ENCODE data around the gene DENND1B. TPM values are rescaled to one million over a fixed set of nuclear protein-coding genes. Genes with fewer than 3 reads are reported as not detected.

Gene DENND1B
- total RNA-seq, 1 experiment from 2014 or later, result 6.3 TPM

DNA sequence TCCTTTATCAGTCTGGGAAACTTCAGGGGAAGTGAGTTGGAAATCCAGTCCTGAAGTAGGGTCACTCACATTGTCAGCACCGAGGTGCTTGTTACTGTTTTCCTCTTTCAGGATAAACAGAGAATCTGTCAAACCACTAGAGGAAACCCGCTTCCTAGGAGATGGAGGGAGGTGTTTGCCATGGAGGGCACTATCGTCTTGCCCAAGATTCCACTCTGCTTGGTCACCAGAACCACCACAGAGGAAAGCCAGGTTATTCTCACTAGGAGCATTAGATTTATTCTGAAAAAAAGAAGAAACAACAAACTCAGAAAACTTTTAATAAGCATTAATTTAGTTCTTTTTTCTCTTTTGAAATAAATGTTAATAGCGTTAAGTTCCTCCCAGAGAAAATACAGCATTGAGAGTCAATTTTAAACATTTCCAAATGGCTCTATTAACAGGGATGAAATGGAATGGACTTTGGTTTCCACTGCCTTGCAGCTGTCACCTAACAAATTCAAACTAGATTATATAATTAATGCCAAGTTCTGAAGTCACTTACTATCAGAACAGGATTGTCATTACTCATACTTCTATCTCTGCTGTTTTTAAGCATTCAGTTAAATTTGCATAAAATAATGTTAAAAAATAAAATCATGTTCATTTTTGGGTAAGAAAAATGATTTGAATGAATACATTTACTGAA is 264.4 kb downstream of the DENND1B start:
- H3K4me1 ChIP-seq (ENCODE audit: insufficient read depth, low read length), result no peaks in the 10 kb centered on the region

More for the DNA sequence above, 264.4 kb downstream of the DENND1B start:
- H4K8ac ChIP-seq (replicated peaks; ENCODE audit: insufficient read length, low read depth, low read length), result no peak overlapping the region
- H2BK120ac ChIP-seq (ENCODE audit: low read depth, low read length, poor library complexity, severe bottlenecking), result no peak overlapping the region
- H3K9me3 ChIP-seq (ENCODE audit: control insufficient read depth, low read depth, low read length), result no peaks in the 10 kb centered on the region
- no peaks in the 10 kb centered on the region for H3K36me3 Mint-ChIP-seq (ENCODE audit: insufficient read depth in 1 of 3, low read depth in 3 of 3)
- H3T11ph ChIP-seq (ENCODE audit: low read length), result no peak overlapping the region
- no peaks in the 10 kb centered on the region for H3K79me1 ChIP-seq (ENCODE audit: insufficient read depth, low read depth, low read length, poor library complexity, severe bottlenecking)
- no peak overlapping the region for H3K14ac ChIP-seq (ENCODE audit: insufficient read depth, low read length)
- no peak for DNase-seq
- no peaks in the 10 kb centered on the region for H3K9me3 Mint-ChIP-seq
- no peak overlapping the region for H4K91ac ChIP-seq (ENCODE audit: insufficient read length, low read depth, low read length)
- no peak overlapping the region for H3K23ac ChIP-seq (ENCODE audit: insufficient read length, low read depth, low read length)
- no peak overlapping the region for H4K5ac ChIP-seq (ENCODE audit: insufficient read length, low read depth, low read length)
- H2AK5ac ChIP-seq (ENCODE audit: insufficient read length, low read length), result no peak overlapping the region
- H3K27me3 Mint-ChIP-seq (ENCODE audit: low read depth), result no peaks in the 10 kb centered on the region
- no peaks in the 10 kb centered on the region for H3K27me3 ChIP-seq (ENCODE audit: insufficient read depth, low read length)
- H3K9ac ChIP-seq (ENCODE audit: extremely low read depth, insufficient read length, low read length), result no peak overlapping the region
- no peak overlapping the region for H2BK5ac ChIP-seq (ENCODE audit: insufficient read length, low read length)
- no peak overlapping the region for H3K27ac ChIP-seq (ENCODE audit: insufficient read length, low read depth, low read length)
- no CpG with 5 or more reads among the region's 4 CpGs for WGBS (ENCODE audit: extremely low coverage, insufficient read length, low lambda C conversion rate)
- H4K20me1 ChIP-seq (ENCODE audit: control insufficient read depth, insufficient read depth, insufficient read length), result no peaks in the 10 kb centered on the region
- H3K4me3 Mint-ChIP-seq, result no peak overlapping the region
- H3K56ac ChIP-seq (ENCODE audit: insufficient read length, low read depth, low read length), result no peak overlapping the region
- H3K4me2 ChIP-seq (ENCODE audit: insufficient read depth, insufficient read length, low read length), result no peak overlapping the region
- no peak overlapping the region for H2BK15ac ChIP-seq (ENCODE audit: low read depth, low read length)
- no peak overlapping the region for H3K4ac ChIP-seq (ENCODE audit: low read depth, low read length)
- no peak for TF ChIP-seq CTCF (conservative IDR thresholded peaks at IDR 0.05)
- H2BK12ac ChIP-seq (ENCODE audit: insufficient read length, low read depth, low read length), result no peak overlapping the region
- no peak overlapping the region for H3K18ac ChIP-seq (ENCODE audit: insufficient read length, low read depth, low read length)
- no peak overlapping the region for H2BK20ac ChIP-seq (ENCODE audit: low read depth, low read length, poor library complexity, severe bottlenecking)
- no peaks in the 10 kb centered on the region for H3K23me2 ChIP-seq (ENCODE audit: insufficient read length, low read depth, low read length, poor library complexity, severe bottlenecking)
- no peak overlapping the region for H3K27ac Mint-ChIP-seq
- H3K79me2 ChIP-seq (ENCODE audit: insufficient read depth, low read length), result no peaks in the 10 kb centered on the region
- H3K4me1 Mint-ChIP-seq, result peaks cover 0 to 3% of the 10 kb centered on the region in 2 experiments; a peak in 2 of 4 replicates
- no peak overlapping the region for H2AFZ ChIP-seq (ENCODE audit: low read length)
